Measurements from ENCODE around the gene ANKRD24.
"Not testable (repeated sequence)": the region's sequence is repeated elsewhere in the genome, so short reads cannot be mapped to it uniquely, and the experiment has no call there.

Gene ANKRD24

DNA sequence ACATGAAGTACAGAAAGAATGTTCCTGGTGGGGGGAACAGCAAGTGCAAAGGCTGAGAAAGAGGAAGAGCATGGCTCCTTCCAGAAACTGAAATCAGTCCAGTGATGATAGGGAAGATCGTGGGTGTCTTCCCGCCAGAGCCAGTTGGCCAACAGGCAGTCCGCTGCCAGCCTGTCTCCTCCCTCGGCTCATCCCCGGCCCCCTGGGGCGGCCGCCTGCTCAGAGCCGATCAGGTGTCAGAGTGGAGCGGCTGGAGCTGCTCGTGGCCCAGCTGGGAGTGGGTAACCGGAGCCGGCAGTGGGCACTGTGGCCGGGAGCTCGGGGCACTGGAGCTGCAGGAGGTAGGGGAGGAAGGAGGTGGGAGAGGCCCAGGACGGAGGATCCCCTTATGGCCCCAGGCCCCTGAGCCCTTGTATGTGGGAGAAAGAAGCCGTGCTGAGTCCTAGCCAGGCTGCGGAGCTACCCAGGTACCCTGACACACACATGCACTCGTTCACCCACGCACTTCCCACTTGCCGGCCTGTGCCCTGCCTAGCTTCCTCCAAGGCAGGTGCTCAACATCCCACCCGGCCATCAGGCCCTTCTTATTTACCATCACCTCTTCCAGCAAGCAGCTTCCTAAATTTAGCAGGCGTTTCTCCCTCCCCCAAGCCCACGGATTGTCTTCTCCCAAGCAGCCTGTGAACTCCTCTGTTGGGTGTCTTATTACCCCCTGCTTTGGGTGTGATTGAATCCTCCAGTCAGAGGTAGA is 1.7 kb downstream of the ANKRD24 start:
- no peak for TF ChIP-seq POLR2A (IDR thresholded peaks at IDR 0.05; ENCODE audit: low read depth, low read length)
- DNase-seq (ENCODE audit: insufficient read length, low spot score) (no peak), FAIRE-seq (no peak)

DNA sequence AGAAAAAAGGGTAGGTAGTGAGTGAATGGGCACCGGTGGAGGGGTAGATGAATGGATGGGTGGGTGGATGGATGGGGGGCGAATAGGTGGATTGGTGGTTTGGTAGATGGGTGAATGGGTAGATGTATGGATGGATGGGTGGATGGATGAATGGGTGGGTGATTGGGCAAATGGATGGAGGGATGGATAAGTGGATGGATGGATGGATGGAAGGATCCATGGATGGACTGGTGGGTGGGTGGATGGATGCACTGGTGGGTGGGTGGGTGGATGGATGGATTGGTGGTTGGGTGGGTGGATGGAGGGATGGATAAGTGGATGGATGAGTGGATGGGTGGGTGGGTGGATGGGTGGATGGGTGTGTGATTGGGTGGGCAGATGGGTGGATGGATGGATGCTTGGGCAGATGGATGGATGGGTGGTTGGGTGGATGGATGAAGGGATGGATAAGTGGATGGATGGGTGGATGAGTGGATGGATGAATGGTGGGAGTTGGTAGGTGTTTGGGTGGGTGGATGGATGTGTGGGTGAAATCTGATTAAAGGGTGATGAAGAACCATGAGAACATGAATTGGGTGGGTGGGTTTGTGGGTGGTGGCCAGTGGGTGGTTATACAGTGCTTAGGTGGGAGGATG is 2.3 kb downstream of the ANKRD24 start:
- FAIRE-seq (no peak), DNase-seq (ENCODE audit: insufficient read length, low spot score) (no peak)
- TF ChIP-seq POLR2A (IDR thresholded peaks at IDR 0.05; ENCODE audit: low read depth, low read length) = no peak

DNA sequence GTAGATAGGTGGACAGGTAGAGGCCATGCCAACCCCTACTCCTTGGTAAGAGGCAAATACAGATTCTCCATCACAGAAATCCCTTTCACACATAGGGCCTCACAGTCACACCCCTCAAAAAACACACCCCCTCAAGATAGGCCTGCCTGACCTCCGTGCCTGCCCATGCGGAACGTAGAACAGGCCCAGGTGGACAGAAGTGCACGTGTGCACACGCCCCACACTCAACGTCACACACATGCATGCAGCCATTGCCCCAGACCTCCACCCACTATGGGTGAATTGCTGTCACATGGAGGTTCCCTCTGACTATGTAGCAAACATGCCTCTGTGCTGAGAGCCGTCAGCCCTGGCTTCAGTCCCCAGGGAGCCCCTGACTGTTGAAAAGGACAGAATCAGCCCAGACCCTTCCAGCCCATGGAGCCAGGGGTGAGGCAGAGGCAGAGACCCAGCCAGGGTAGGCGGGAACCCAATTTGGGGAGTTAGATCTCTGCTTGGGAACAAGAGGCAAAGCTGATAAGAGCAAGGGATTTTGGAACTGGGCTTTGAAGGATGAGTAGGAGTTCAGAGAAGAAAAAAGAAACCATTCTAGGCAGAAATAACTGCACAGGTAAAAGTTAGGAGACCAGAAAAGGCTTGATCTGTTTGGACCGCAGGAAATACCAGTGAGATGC is 3.1 kb downstream of the ANKRD24 start:
- no peak for DNase-seq (ENCODE audit: insufficient read length, low spot score)
- no peak for FAIRE-seq

DNA sequence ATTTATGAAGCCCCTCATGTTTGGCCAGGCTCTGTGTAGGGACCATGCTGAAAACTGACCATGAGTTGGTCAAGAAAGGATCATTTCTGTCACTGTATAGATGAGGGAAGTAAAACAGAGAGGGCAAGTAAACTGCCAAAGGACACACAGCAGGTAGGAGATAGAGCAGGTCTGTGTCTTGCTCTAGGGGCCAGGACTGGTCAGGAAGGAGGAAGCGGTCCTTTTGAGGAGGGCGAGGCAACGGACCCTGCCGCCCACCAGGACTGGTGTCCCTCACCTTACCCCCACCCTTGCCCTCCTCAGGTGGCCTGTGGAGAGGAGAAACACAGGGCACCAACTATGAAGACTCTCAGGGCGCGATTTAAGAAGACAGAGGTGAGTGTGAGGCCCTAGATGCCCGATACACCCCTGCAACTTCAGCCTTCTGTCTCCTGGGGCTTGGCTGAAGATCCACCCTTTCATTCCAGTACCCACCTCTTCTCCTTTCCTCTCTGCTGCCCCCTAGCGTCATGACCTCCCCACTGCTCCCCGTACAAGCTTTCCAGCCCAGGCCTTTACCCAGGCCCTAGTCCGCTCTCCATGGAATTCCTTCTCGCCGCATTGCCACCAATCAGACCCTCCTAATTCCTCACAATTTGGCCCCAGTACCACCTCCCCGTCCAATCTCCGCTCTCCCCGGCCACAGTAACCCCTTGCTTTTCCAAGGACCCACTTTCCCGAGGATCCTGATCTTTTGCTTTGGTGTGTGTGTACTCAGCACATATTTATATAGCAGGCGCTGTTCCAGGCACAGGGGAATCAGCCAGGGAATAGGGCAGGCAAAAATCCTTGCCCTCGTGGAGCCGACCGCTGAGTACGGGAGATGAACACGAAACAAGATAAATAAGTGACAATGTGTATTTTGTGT is 3.9 kb downstream of the ANKRD24 start:
- FAIRE-seq (no peak), DNase-seq (ENCODE audit: insufficient read length, low spot score) (peak; percentile 90)
- no peak for TF ChIP-seq POLR2A (IDR thresholded peaks at IDR 0.05; ENCODE audit: low read depth, low read length)

More for the DNA sequence above, 3.1 kb downstream of the ANKRD24 start:
- TF ChIP-seq POLR2A (IDR thresholded peaks at IDR 0.05; ENCODE audit: low read depth, low read length) = no peak

DNA sequence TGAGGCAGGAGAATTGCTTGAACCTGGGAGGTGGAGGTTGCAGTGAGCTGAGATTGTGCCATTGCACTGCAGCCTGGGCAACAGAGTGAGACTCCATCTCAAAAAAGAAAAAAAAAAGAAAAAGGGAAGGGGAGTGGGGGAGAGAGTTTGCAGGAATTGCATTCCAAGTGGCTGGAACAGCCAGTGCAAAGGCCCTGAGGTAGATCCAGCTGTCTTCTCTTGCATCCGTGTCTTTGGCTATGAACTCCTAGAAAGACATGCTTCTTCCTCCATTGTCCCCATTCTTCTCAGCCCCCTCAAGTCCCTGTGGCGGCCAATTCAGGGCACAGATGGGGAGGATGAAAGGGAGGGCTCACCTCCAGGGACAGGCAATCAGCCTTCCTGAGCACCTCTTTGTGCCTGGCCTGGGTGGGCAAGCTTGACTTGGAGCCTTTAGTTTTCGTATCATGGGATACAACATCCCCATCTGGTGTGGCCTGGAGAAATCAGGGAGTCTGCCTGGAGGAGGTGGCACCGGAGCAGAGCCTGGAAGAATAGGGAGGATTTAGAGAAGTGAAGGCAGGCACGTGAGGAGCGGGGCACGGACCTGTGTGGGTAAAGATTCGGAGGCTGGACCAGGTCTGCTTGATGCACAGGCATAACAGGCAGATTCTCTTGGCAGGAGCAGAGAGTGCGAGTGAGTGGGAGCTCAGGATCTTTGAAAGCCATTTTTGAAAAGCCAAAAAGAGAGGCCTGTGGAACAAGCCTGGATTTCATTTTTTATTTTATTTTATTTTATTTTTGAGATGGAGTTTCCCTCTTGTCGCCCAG is 5.0 kb downstream of the ANKRD24 start:
- no peak for DNase-seq (ENCODE audit: insufficient read length, low spot score)
- no peak for FAIRE-seq
- no peak for TF ChIP-seq POLR2A (IDR thresholded peaks at IDR 0.05; ENCODE audit: low read depth, low read length)

DNA sequence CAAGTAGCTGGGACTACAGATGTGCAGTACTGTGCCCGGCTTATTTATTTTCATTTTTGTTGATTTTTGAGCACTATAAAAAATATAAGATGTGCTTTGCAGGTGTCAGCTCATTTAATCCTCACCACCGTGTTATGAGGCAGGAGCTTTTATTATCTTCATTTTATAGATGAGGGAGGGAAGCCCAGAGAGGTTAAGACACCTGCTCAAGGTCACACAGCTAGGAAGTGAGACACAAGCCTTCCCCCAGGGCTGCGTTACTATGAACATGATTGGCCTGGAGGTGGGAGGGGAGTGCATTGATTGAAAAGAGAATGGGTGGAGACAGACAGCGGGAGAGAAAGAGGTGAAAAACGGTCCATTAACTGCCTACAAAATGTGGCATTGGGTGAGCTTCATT is 7.2 kb downstream of the ANKRD24 start:
- DNase-seq (ENCODE audit: insufficient read length, low spot score) (no peak), FAIRE-seq (no peak)
- TF ChIP-seq POLR2A (IDR thresholded peaks at IDR 0.05; ENCODE audit: low read depth, low read length) = no peak

DNA sequence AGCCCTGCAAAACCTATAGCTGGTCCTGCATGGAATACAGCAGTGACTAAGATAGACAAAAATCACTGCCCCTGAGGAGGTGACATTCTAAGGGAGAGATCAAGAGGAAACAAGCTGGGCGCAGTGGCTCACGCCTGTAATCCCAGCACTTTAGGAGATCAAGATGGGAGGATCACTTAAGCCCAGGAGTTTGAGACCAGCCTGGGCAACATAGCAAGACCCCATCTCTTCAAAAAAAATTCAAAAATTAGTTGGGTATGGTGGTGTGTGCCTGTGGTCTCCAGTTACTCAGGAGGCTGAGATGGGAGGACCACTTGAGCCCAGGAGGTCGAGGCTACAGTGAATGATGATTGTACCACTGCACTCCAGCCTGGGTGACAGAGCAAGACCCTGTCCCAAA is 10.0 kb downstream of the ANKRD24 start:
- not testable (repeated sequence) for DNase-seq (ENCODE audit: insufficient read length, low spot score); FAIRE-seq

DNA sequence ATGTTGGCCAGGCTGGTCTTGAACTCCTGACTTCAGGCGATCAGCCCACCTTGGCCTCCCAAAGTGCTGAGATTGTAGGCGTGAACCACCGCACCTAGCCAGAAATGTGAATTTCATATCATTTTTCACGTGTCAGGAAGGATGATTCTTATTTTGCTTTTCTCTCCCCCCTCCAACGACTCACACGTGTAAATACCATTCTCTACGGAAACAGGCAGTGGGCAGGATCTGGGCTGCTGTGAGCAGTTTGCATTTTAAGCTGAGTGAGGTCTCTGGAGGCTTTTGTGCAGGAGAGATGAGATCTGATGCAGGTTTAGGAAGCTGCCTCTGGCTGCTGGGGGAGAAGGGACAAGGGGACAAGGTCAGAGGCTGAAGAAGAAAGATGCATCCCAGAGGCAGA is 11.9 kb downstream of the ANKRD24 start:
- FAIRE-seq (no peak), DNase-seq (ENCODE audit: insufficient read length, low spot score) (no peak)
- TF ChIP-seq POLR2A (IDR thresholded peaks at IDR 0.05; ENCODE audit: low read depth, low read length) = no peak

DNA sequence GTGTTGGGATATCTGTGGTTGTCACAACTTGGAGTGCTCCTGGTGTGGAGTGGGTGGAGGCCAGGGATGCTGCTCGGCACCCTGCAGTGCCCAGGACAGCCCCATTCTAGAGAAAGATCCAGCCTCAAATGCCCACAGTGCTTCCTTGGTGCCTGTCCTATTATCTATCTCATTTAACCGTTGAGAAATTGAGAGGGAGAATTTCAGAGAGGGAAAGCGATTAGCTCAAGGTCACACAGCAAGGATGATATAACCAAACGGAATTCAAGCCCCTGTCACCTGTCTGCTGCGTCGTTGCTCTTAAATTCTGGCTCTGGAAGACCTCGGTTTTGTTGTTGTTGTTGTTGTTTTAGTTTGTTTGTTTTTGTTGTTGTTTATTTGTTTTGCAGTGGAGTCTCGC is 13.5 kb downstream of the ANKRD24 start:
- DNase-seq (ENCODE audit: insufficient read length, low spot score) (no peak), FAIRE-seq (no peak)
- no peak for TF ChIP-seq POLR2A (IDR thresholded peaks at IDR 0.05; ENCODE audit: low read depth, low read length)

DNA sequence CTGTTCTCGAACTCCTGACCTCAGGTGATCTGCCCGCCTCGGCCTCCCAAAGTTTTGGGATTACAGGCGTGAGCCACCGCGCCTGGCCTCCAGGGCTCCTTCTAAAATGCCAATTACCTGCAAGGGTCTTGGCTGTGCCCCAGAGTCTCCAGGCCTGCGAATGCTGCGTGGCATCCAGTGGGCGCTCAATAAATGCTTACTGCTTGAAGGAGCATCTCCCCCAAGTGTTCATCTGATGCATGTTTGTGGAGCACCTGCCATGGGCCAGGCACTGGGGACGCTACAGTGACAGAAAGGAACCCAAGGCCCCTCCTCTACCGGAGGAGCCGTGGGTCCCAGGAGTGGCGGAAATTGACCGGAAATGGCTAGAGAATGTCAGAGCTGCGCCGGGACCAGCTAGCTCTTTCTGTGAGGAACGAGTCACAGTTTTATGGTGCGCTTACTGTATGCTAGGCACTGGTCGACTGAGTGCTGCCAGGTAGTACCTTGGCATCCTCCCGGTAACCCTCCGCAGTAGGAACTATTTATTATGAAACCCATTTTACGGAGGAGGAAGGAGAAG is 14.2 kb downstream of the ANKRD24 start:
- DNase-seq (ENCODE audit: insufficient read length, low spot score) (no peak), FAIRE-seq (no peak)
- TF ChIP-seq POLR2A (IDR thresholded peaks at IDR 0.05; ENCODE audit: low read depth, low read length) = no peak

DNA sequence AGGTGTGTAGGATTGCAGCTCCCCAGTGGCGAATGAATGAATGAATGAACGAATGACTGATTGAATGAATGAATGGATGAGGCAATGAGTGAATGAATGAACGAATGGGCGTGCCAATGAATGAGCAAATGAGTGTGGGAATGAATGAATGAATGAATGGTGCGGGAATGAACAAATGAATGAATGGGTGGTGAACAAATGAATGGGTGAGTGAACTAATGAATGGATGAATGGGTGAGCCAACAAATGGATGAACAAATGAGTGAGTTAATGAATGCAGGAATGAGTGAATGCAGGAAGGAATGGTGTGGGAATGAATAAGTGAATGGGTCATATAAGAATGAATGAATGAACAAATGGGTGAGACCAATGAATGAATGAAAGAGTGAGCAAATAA is 14.7 kb downstream of the ANKRD24 start:
- FAIRE-seq (no peak), DNase-seq (ENCODE audit: insufficient read length, low spot score) (no peak)
- no peak for TF ChIP-seq POLR2A (IDR thresholded peaks at IDR 0.05; ENCODE audit: low read depth, low read length)

DNA sequence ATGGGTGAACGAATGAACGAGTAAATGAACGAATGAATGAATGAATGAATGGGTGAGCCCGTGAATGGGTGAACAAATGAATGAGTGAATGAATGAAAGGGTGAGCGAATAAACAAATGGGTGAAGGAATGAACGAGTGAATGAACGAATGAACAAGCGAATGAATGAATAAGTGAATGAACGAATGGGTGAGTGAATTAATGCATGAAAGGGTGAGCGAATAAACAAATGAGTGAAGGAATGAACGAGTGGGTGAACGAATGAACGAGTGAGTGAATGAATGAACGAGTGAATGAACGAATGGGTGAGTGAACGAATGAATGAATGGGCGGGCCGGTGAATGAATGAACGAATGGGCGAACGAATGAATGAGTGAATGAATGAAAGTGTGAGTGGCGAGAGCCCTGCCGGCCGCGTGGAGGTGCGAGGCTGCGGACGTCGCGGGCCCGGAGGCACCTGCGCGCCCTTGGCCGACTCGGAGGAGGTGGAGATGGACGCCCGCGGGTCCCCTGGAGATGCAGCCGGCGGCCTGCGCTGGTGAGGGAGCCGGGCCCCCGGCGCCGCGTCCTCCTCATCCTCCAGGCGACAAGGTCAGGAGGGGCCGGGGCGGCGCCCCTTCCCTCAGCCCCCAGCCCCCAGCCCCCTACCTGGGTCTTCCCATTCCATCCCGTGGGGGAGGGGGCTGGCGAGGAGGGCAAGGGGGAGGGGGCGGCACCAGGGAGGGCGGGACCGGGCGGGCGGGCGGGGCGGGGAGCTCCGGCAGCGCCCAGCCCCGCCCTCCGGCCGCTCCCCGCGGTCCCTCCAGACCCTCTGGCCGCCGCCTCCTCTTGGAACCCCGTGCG is 15.4 kb downstream of the ANKRD24 start:
- FAIRE-seq (no peak), DNase-seq (ENCODE audit: insufficient read length, low spot score) (no peak)
- no peak for TF ChIP-seq POLR2A (IDR thresholded peaks at IDR 0.05; ENCODE audit: low read depth, low read length)
